HG03097 (cell line): Measurements from ENCODE around the gene C6orf141.

Source experiments
- ATAC-seq: cut with Tn5 transposase; IDR thresholded peaks from one replicate; pipeline ENCODE4 v1.9.1; 2021; ENCODE audit not compliant: unreplicated experiment, low FRiP score

C6orf141 gene

DNA sequence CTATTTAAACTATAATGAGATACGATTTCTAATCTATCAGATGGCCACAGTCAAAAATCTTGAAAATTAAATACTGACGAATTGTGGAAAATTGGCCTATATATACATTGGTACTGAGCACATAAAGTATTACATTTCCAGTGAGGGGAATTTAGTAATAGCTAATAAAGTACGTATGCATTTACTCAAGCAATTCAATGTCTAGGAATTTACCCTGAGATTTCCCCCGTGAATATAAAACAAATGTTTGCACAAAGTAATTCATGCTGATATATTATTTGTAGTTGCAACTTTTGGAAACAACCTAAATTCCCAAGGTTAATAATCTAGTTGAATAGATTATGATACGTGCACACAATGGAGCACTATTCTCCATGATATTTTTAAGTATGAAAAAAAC, 14.7 kb upstream of the C6orf141 start:
- ATAC-seq = no peak

GRCh38 chr6:49539102-49539501, 11.4 kb upstream of the C6orf141 start:
- ATAC-seq = no peak

DNA sequence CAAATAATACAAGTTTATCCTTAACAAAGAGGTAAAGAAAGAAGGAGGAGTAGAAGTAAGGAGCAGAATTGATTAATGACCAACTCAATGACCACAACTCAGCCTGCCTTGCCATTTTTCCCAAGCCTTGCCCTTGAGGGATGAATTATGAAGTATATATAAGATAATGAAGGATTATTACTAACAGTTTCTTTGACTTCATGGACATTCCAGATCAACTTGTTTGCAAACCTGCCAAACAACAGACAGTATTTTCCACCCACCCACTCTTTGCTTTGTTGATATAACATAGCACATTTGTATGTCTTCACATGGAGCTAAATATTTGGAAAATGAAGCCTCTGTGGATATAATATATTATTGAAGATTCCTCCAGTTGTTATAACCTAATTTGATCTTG, 9.9 kb upstream of the C6orf141 start:
- ATAC-seq = no peak

- no peak for ATAC-seq
These were observed 9.2 kb upstream of the C6orf141 start for GRCh38 chr6:49541210-49541724.

GRCh38 chr6:49541936-49542335, 8.5 kb upstream of the C6orf141 start:
- no peak for ATAC-seq

DNA sequence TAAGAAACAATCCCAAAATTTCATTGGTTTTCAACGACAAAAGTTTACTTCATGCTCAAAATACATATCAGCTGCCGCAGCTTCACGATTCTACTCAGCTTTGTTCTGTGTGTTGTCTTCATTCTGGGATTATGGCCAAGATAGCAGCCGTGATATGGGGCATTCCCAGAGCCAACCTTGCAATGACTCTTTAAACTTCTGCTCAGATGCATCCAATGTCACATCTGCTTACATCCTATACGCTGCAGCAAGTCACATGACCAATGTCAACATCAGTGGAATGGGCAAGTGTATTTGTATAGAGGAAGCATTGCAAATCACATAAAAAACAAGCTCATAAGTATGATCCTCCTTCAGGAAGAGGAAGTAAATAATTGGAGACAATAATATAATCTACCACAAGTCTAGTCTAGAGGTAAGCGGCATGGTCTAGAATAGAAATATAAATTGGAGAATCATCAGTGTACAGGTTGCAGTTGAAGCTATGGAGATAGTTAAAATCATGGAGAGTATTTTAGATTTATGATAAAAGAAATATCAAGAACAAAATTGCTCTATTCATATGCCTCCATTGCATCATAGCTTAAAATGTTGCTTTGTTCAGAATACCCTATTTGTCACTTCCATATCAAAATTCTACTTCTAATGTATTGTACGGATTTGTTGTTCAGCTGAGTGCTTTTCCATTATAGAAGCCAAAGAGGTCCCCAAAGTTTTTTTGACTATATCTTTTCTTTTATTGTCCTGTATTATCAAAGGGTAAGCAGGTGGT, 7.2 kb upstream of the C6orf141 start:
- no peak for ATAC-seq

GRCh38 chr6:49546331-49546730, 4.1 kb upstream of the C6orf141 start:
- no peak for ATAC-seq

- ATAC-seq = no peak
These were observed 1.7 kb upstream of the C6orf141 start for GRCh38 chr6:49548613-49549304.

DNA sequence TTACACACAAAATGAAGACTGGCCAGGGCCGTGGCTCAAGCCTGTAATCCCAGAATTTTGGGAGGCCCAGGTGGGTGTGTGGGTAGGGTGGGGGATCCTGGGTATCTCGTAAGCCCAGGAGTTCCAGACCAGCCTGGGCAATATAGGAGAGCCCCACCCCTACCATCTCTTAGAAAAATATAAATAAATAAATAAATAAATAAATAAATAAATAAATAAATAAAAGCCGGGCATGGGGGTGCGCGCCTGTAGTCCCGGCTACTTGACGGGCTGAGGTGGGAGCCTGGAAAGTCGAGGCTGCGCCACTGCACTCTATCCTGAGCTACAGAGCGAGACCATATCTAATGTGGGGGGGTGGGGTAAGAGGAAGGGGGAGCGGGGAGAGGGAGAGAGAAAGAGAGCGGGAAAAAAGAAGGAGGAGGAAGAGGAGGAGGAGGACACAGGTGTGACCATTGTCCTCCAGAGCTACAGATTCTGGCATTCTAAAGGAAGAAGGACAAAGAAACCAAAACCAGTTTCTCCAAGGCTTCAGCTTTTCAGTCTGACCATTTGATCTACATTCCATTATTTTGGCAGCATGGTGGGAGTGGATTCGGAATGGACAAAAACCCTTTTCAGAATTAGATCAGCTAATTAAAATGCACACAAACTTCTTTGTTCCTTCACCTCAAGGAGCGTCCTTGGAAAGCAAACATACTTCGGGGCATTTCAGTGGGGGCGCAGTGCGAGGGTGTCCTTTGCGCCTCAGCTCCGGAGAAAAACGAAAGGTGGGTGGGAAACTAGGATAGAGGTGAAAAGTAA, 577 bp upstream of the C6orf141 start:
- no peak for ATAC-seq

DNA sequence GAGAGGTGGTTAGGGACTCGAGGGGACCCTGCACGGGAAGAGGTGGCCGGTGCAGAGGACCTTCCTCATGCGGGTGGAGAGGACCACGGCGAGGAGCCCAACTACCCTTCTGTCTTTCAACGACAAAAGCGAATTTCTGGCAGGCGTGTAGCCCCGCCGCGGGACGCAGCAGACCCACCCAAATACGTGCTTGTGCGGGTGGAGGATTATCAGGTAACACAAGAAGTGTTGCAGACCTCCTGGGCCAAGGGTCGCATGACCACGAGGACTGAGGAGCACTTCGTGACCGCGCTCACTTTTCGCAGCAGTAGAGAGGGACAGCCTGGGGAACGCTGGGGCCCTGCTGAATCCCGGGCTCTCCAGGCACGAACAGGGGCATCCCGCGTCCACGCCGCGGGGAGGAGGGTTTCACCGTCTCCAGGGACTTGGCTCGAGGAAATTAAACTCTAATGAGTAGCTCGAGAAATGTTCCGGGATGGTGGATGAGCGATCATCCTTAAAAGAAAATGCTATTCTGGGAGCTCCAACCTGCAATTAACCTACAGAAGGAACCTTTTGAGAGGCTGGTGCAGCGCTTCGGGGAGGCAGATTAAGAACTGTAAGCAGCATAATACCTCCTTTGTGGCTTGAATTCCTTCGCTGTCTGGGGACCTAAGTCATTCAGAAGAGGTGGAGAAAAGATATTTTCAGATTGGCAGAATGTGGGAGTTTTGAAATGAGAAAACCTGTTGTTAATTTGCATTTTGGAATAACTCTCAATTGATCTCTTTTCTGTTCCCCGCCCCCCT, 804 bp downstream of the C6orf141 start:
- peak; percentile 35 for ATAC-seq

DNA sequence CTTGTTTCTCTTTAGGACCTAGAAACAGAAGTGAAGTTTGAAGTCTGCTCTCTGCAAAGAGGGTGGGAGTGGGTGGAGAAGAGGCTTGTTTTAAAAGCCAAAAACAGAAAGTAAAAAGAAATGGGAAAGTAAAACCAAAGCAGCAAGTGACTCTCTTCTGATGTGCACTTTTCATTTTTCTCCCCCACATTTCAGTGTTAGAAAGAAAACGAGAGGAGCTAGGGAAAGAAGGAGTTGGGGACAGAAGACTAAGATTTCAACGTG, 1.3 kb downstream of the C6orf141 start:
- peak; percentile 42 for ATAC-seq

DNA sequence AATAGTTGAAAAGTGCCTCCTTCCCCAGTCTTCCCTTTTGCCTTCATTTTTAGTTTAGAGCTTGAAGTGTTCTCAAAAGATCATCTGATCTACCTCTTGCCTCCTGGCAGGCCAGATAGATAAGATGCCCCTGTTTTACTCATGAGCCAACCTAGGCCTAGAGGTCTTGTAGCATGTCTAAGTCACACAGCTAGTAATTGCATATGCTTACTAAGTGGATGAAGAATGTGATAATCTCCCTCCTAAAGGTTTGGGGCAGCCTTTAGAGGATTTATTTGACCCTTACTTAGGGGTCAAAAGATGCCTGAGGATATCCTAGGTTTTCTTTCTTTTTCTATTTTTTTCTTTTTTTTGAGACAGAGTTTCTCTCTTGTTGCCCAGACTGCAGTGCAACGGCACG, 2.1 kb downstream of the C6orf141 start:
- no peak for ATAC-seq

- ATAC-seq = no peak
These were observed 2.9 kb downstream of the C6orf141 start for GRCh38 chr6:49553384-49553783.

DNA sequence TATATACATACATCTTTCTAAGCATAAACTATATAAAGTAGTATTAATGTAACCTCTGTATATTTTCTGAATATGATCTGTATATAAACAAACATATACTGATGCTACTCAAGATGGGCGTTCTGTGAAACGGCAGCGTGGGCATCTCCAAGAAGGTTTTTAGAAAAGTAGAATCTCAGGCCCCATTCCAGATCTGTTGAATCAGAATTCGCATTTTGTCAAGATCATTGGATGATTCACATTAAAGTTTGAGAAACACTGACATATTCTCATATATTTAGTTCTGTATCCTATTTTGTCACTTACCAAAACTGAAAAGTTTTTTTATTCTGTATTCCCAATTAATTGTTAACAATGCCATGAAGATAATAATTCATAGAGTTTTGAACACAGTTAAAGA, 5.5 kb downstream of the C6orf141 start:
- no peak for ATAC-seq

DNA sequence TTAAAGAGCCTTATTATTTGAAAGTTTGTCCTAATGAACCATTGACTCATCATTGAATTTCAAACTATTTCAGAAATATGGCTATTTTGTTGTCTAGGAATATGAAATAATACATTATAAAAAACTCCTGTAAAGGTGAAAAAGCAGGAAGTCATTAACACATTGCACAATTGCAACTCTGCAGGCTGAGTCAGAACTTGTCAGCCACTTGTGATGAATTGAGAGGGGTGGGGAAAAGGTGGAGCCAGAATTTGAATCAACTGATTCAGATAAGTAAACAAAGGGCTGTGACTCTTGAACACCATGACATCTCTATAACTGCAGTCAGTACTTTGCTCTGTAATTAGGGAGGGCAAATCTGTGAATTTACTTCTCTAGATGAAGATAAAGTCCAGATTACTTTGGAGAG, 6.0 kb downstream of the C6orf141 start:
- peak; percentile 50 for ATAC-seq

GRCh38 chr6:49557177-49557576, 6.7 kb downstream of the C6orf141 start:
- no peak for ATAC-seq

GRCh38 chr6:49558238-49558637, 7.8 kb downstream of the C6orf141 start:
- ATAC-seq = no peak

GRCh38 chr6:49563006-49563886, 12.8 kb downstream of the C6orf141 start:
- no peak for ATAC-seq

DNA sequence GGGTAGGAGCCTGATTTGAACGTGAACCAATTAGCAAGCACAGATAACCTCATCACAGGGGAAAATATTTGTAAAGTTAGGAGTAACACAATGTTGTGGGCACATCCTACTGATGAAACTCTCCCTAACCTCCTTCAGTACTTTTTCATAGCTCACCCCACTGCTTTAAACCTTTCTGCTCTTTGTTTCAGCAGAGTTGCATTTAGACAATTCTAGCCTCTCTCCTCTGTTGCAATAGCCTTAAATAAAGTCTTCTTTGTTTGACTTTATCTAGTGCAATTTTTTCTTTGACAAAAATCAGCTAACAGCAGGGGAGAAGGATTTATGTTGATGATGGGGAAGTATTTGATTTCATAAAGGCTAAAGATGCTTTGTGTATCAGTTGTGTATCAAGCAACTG, 14.1 kb downstream of the C6orf141 start:
- no peak for ATAC-seq

GRCh38 chr6:49565261-49565660, 14.8 kb downstream of the C6orf141 start:
- ATAC-seq = no peak
